ENCODE results near the gene AFMID.

GRCh38 chr17:78200451-78200850, 13.3 kb downstream of the AFMID start:
- TF ChIP-seq POLR2A (IDR thresholded peaks at IDR 0.05) (no peak), CTCF (IDR thresholded peaks at IDR 0.05) (no peak)
